Progenitor cell of endocrine pancreas (in vitro differentiated cells): ENCODE measurements around the gene YWHAB. TPM values are rescaled to one million over a fixed set of nuclear protein-coding genes. Genes with fewer than 3 reads are reported as not detected.

Experiments
- DNase-seq: peaks from one replicate; pipeline ENCODE4 v3.0.0; 2021; ENCODE audit warnings: low spot score; ENCODE audit not compliant: unreplicated experiment
- H3K27ac Mint-ChIP-seq: 2 replicates; pipeline ENCODE4 v1.8.0; 2021; ENCODE audit warnings: mild to moderate bottlenecking, moderate library complexity, mixed read lengths
- H3K27me3 Mint-ChIP-seq: 2 replicates; pipeline ENCODE4 v1.8.0; 2021; ENCODE audit warnings: mixed read lengths
- H3K36me3 Mint-ChIP-seq: 2 replicates; pipeline ENCODE4 v1.8.0; 2022; ENCODE audit warnings: mixed read lengths; ENCODE audit not compliant: insufficient read depth
- H3K4me1 Mint-ChIP-seq: 2 replicates; pipeline ENCODE4 v1.8.0; 2021; ENCODE audit warnings: low read depth, mixed read lengths
- H3K4me3 Mint-ChIP-seq: 2 replicates; pipeline ENCODE4 v1.8.0; 2021; ENCODE audit warnings: low read depth, mild to moderate bottlenecking, moderate library complexity, mixed read lengths
- H3K9me3 Mint-ChIP-seq: 2 replicates; pipeline ENCODE4 v1.8.0; 2021; ENCODE audit warnings: low read depth, mixed read lengths
- total RNA-seq: library from RNA; stranded (reverse); gene quantifications from 2 replicates; pipeline ENCODE4 v1.2.1, GENCODE V29; 2021
- TF ChIP-seq, protein P1 (sequence below): fragments of 200-600 bp; sonication (generic); IDR thresholded peaks from one replicate; pipeline ENCODE4 v1.5.0; 2021; ENCODE audit warnings: antibody characterized with exemption, mild to moderate bottlenecking; ENCODE audit not compliant: unreplicated experiment

Gene YWHAB
- total RNA-seq, 1 donor from 2014 or later = 125 TPM

DNA sequence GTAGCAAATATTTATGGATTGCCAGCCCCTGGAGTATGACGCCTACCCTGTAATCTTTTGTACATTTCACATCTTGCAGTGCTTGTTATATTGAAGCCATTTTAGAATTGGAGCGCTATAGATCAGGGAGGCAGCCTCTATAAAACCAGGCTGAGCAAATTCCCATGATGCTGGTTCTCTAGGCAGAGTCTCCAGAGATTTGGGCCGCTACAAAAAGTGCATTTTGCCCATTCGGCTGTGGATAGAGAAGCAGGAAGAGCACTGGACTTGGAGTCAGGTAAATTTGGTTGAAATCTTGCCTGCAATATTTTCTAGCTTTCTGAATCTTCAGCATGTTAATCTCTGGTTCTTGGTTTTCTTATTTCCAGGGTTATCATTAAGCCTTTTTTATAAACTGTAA lies 2.0 kb downstream of the YWHAB start:
- Mint-ChIP-seq H3K27ac (no peak overlapping the region), H3K4me3 (peak overlapping the region; percentile 85), H3K4me1 (peaks cover 23% of the 10 kb centered on the region), H3K36me3 (no peaks in the 10 kb centered on the region), H3K9me3 (no peaks in the 10 kb centered on the region), H3K27me3 (no peaks in the 10 kb centered on the region)
- TF ChIP-seq, protein P1, sequence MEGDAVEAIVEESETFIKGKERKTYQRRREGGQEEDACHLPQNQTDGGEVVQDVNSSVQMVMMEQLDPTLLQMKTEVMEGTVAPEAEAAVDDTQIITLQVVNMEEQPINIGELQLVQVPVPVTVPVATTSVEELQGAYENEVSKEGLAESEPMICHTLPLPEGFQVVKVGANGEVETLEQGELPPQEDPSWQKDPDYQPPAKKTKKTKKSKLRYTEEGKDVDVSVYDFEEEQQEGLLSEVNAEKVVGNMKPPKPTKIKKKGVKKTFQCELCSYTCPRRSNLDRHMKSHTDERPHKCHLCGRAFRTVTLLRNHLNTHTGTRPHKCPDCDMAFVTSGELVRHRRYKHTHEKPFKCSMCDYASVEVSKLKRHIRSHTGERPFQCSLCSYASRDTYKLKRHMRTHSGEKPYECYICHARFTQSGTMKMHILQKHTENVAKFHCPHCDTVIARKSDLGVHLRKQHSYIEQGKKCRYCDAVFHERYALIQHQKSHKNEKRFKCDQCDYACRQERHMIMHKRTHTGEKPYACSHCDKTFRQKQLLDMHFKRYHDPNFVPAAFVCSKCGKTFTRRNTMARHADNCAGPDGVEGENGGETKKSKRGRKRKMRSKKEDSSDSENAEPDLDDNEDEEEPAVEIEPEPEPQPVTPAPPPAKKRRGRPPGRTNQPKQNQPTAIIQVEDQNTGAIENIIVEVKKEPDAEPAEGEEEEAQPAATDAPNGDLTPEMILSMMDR = no peak
- no peak for DNase-seq

DNA sequence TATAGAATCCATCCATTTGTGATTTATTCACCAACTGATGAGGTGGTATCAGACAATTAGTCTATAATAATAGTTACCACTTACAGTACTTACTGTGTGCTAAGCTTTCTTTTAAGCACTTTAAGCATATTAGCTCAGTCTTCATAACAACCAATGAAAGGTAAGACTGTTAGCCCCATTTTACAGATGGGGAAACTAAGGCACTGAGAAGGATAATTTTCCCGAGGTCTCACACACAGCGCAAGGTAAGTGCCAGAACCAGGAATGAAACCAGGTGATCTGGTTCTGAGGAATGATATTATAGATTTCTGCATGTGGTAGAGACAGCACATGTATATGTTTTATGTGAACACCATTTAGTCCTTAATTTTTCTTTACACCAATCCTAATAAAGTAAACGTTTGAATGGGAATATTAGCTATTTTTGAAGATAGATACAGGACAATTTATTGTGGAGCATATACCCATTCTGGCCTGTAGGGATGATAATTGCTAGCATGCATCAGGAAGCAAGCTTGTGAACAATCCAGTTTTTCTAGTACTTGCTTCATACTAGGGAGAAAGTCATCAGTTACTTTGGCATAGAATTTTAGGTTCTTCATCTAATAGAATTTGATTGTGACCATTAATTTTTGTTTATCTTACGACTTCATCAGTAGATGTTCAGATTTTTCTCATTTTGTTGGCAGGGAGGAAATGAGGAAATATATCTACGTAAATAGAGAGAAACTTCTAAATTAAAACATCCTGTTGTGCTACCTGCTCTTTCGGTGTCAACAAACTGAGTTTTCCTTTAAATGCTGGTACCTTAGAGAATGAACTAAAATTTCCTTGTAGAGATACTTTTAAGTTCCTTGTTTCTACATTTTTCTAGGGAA lies 3.0 kb downstream of the YWHAB start:
- H3K9me3 Mint-ChIP-seq = no peaks in the 10 kb centered on the region
- TF ChIP-seq, protein P1 = peak; percentile 43
- peak overlapping the region; percentile 56 for H3K27ac Mint-ChIP-seq
- no peaks in the 10 kb centered on the region for H3K36me3 Mint-ChIP-seq
- H3K4me1 Mint-ChIP-seq = peaks cover 23% of the 10 kb centered on the region
- no peak for DNase-seq
- H3K27me3 Mint-ChIP-seq = no peaks in the 10 kb centered on the region
- no peak overlapping the region for H3K4me3 Mint-ChIP-seq

DNA sequence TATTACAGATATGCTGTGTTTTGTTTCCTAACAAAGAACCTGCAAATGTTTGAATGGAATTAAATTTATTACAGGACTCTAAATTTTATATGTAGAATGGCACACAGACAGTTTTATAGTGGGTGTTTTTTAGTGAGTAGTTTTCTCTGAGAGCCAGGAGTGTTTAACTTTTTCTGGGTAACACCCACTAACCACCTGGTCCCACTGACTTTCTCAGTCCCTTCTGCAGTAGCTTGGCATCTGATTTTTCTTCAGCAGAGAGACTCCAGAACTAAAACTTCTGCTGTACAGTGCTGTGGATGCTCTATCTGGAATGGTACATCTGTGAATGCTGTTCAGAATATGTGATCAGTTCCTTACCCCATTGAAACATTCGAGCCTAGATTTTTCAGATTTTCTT lies 6.3 kb downstream of the YWHAB start:
- TF ChIP-seq, protein P1 = no peak
- DNase-seq = no peak
- H3K27ac Mint-ChIP-seq = no peak overlapping the region
- no peaks in the 10 kb centered on the region for H3K27me3 Mint-ChIP-seq
- H3K36me3 Mint-ChIP-seq = no peaks in the 10 kb centered on the region
- H3K9me3 Mint-ChIP-seq = no peaks in the 10 kb centered on the region
- H3K4me1 Mint-ChIP-seq = peaks cover 12% of the 10 kb centered on the region
- H3K4me3 Mint-ChIP-seq = no peak overlapping the region

DNA sequence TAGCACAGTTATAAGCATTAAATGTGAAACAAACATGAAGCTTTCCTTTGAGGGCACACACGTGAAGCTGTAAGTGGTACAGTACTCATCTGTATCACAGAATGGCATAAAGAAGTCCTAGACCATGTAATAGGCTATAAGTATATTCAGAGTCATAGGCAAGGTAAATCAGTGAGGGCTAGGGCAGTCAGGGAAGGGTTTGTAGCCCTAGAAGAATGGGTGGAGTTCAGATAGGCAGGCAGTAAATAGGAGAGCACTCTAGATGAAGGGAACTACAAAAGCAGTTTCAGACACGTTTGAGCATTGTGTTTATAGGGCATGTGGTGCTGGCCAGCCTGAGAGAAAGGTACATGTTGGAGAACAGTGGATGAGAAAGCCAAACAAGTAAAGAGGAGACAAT lies 9.5 kb downstream of the YWHAB start:
- no peaks in the 10 kb centered on the region for H3K4me1 Mint-ChIP-seq
- TF ChIP-seq, protein P1 = no peak
- no peak overlapping the region for H3K27ac Mint-ChIP-seq
- H3K9me3 Mint-ChIP-seq = no peaks in the 10 kb centered on the region
- peaks cover 3% of the 10 kb centered on the region for H3K36me3 Mint-ChIP-seq
- no peaks in the 10 kb centered on the region for H3K27me3 Mint-ChIP-seq
- H3K4me3 Mint-ChIP-seq = no peak overlapping the region
- no peak for DNase-seq

DNA sequence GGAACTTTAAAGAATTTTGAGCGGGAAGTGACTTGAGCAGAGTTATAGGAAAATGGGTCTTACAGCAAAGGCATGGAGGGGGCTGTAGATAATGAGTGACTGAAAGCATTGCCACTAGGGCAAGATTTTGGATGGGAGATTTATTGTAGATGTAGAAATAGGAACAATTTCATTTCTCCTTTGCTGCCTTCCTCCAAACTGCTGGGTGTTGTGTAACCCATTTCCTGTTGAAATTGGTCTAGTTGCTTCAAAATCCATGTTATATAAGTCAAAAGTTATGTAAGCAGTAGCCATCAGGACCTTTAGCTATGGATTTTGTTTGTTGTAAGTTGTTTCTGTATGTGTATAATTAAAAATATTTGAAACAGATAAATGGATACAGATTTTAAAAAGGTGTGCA lies 11.1 kb downstream of the YWHAB start:
- no peak for DNase-seq
- Mint-ChIP-seq H3K36me3 (peaks cover 4% of the 10 kb centered on the region), H3K4me1 (no peaks in the 10 kb centered on the region), H3K4me3 (no peak overlapping the region), H3K9me3 (no peaks in the 10 kb centered on the region), H3K27me3 (no peaks in the 10 kb centered on the region), H3K27ac (no peak overlapping the region)
- TF ChIP-seq, protein P1 = no peak
